HFF-Myc (cell line): ENCODE results near the gene MUL1.

Experiments used
- DNase-seq: peaks from one replicate; pipeline ENCODE4 v3.0.0-alpha.2; 2011; ENCODE audit warnings: low read depth; ENCODE audit errors: extremely low read depth
- H3K4me3 ChIP-seq: replicated peaks from 2 replicates; pipeline ENCODE4 v1.5.1; 2011; ENCODE audit warnings: low read depth, mild to moderate bottlenecking, control low read depth, low read length
- TF ChIP-seq, protein P1 (sequence below): IDR thresholded peaks from 2 replicates; pipeline ENCODE4 v1.5.1; 2012; ENCODE audit warnings: mild to moderate bottlenecking, low read depth, low read length, control low read depth; ENCODE audit errors: missing control alignments

Gene MUL1

GRCh38 chr1:20480243-20480944 lies 27.6 kb downstream of the MUL1 start:
- DNase-seq, result no peak
- TF ChIP-seq, protein P1, sequence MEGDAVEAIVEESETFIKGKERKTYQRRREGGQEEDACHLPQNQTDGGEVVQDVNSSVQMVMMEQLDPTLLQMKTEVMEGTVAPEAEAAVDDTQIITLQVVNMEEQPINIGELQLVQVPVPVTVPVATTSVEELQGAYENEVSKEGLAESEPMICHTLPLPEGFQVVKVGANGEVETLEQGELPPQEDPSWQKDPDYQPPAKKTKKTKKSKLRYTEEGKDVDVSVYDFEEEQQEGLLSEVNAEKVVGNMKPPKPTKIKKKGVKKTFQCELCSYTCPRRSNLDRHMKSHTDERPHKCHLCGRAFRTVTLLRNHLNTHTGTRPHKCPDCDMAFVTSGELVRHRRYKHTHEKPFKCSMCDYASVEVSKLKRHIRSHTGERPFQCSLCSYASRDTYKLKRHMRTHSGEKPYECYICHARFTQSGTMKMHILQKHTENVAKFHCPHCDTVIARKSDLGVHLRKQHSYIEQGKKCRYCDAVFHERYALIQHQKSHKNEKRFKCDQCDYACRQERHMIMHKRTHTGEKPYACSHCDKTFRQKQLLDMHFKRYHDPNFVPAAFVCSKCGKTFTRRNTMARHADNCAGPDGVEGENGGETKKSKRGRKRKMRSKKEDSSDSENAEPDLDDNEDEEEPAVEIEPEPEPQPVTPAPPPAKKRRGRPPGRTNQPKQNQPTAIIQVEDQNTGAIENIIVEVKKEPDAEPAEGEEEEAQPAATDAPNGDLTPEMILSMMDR, result no peak
- no peak overlapping the region for H3K4me3 ChIP-seq

DNA sequence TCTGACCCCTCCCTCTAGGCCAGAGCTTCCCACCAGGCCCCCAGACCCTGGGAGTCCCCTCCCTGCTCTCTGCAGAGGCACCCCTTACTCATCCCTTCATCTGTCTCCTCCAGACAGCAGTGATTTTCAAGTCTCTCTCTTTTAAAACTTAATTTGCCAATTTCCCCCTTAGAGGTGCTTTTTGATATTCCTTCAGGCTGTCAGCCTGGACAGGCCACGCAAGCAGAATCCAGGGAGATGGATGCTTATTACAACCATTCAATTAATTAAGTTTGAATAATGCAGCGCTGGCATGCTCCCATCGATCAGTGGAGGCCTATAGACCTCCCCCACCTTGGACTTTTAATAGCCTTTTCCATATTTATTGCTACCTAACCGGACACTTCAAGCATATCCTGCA lies 28.1 kb downstream of the MUL1 start:
- TF ChIP-seq, protein P1, result no peak
- no peak overlapping the region for H3K4me3 ChIP-seq
- no peak for DNase-seq

- TF ChIP-seq, protein P1, result no peak
- no peak for DNase-seq
- H3K4me3 ChIP-seq, result no peak overlapping the region
Observed at GRCh38 chr1:20478057-20478635, 29.8 kb downstream of the MUL1 start.

- TF ChIP-seq, protein P1, result no peak
- DNase-seq, result no peak
- no peak overlapping the region for H3K4me3 ChIP-seq
Observed at GRCh38 chr1:20477348-20478056, 30.4 kb downstream of the MUL1 start.

DNA sequence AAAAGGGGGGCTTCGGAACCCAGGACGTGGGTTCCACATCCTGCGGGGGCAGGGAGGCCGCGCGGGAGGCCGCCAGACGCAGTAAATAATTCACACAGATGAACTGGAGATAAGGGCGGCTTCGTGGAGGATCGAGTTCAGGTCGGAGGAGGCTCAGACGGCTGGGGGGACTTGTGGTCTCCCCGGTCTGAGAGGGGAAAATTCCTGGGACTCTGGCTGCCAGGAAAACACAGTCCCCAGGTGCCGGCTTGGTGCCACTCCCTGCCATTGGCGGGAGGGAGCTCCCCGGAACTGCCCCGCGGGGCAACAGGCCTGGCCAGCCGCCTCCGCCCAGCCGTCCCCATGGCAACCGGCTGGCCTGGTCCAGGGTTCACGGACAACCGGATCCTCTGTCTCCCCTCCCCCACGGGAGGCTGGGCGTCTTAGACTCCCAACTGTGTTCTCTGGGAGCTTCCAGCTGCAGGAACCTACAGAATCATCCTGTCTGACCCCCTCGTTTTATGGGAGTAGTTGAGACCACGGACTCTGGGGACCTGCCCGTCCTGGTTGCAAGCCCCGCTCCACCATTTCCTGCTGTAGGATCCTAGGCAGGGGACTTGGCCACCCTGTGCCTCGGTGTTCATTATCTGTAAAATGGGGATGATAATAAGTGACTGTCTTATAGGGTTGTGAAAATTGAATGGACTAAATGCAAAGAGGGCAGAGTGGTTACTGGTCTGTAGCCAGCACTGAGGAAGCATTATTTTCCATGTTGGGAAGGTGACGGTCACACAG lies 31.5 kb downstream of the MUL1 start:
- DNase-seq, result no peak
- H3K4me3 ChIP-seq, result no peak overlapping the region
- TF ChIP-seq, protein P1, result no peak

DNA sequence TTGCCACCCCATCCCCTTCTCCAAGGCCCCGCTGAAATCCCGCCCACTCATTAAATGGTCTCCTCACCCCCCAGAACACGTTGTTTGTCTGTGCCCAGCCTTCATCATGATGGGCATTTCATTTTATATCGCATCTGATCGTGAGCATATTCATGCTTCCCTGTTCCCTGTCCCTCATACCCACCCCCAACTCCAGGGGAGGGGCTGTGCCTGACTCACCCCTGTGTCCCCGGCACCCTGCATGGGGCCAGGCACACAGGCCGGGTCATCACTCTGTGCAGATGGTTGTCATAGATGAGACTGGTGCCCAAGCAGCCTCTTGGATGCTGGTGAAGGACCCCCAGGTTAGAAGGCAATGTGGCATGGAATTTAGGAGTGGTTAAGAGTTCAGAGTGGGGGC lies 33.0 kb downstream of the MUL1 start:
- H3K4me3 ChIP-seq, result no peak overlapping the region
- DNase-seq, result no peak
- TF ChIP-seq, protein P1, result no peak
